Measurements from ENCODE around the gene MICAL1. TPM values are rescaled to one million over a fixed set of nuclear protein-coding genes. Genes with fewer than 3 reads are reported as not detected.

The MICAL1 gene
- total RNA-seq, 1 experiment from 2014 or later: 92.9 TPM

GRCh38 chr6:109460161-109460829 lies 4.7 kb upstream of the MICAL1 start:
- WGBS (ENCODE audit: extremely low coverage, insufficient read length, low lambda C conversion rate): no CpG with 5 or more reads among the region's 3 CpGs

More at GRCh38 chr6:109460161-109460829, 4.7 kb upstream of the MICAL1 start:
- Histone ChIP-seq H2AFZ (ENCODE audit: low read length) (no peak overlapping the region), H4K91ac (ENCODE audit: insufficient read length, low read depth, low read length) (no peak overlapping the region), H3K18ac (ENCODE audit: insufficient read length, low read depth, low read length) (no peak overlapping the region), H2BK15ac (ENCODE audit: low read depth, low read length) (no peak overlapping the region), H2BK120ac (ENCODE audit: low read depth, low read length, poor library complexity, severe bottlenecking) (no peak overlapping the region), H3K9ac (ENCODE audit: extremely low read depth, insufficient read length, low read length) (no peak overlapping the region), H3K27ac (ENCODE audit: insufficient read length, low read depth, low read length) (no peak overlapping the region), H3K27me3 (ENCODE audit: insufficient read depth, low read length) (no peaks in the 10 kb centered on the region), H3K79me1 (ENCODE audit: insufficient read depth, low read depth, low read length, poor library complexity, severe bottlenecking) (peaks cover 5% of the 10 kb centered on the region), H2BK5ac (ENCODE audit: insufficient read length, low read length) (no peak overlapping the region), H3K9me3 (ENCODE audit: control insufficient read depth, low read depth, low read length) (no peaks in the 10 kb centered on the region), H2BK20ac (ENCODE audit: low read depth, low read length, poor library complexity, severe bottlenecking) (no peak overlapping the region), H3T11ph (ENCODE audit: low read length) (no peak overlapping the region), H3K4me1 (ENCODE audit: insufficient read depth, low read length) (peaks cover 12% of the 10 kb centered on the region; the same call in 1 of the 2 replicates), H3K79me2 (ENCODE audit: insufficient read depth, low read length) (no peaks in the 10 kb centered on the region), H3K14ac (ENCODE audit: insufficient read depth, low read length) (no peak overlapping the region), H2BK12ac (ENCODE audit: insufficient read length, low read depth, low read length) (no peak overlapping the region), H3K23me2 (ENCODE audit: insufficient read length, low read depth, low read length, poor library complexity, severe bottlenecking) (peaks cover 2% of the 10 kb centered on the region), H4K20me1 (ENCODE audit: control insufficient read depth, insufficient read depth, insufficient read length) (no peaks in the 10 kb centered on the region), H3K23ac (ENCODE audit: insufficient read length, low read depth, low read length) (no peak overlapping the region), H3K4me2 (ENCODE audit: insufficient read depth, insufficient read length, low read length) (no peak overlapping the region), H2AK5ac (ENCODE audit: insufficient read length, low read length) (no peak overlapping the region), H3K4ac (ENCODE audit: low read depth, low read length) (no peak overlapping the region), H3K56ac (ENCODE audit: insufficient read length, low read depth, low read length) (no peak overlapping the region), H4K8ac (replicated peaks; ENCODE audit: insufficient read length, low read depth, low read length) (no peak overlapping the region), H4K5ac (ENCODE audit: insufficient read length, low read depth, low read length) (no peak overlapping the region)
- no peak for DNase-seq
- H3K36me3 Mint-ChIP-seq (ENCODE audit: insufficient read depth in 1 of 3, low read depth in 3 of 3): peaks cover 30 to 40% (median 39%) of the 10 kb centered on the region in 3 experiments
- H3K4me3 Mint-ChIP-seq: no peak overlapping the region
- H3K27me3 Mint-ChIP-seq (ENCODE audit: low read depth): no peaks in the 10 kb centered on the region
- TF ChIP-seq CTCF (conservative IDR thresholded peaks at IDR 0.05): no peak
- H3K4me1 Mint-ChIP-seq: peaks cover 36 to 39% of the 10 kb centered on the region in 2 experiments
- H3K9me3 Mint-ChIP-seq: no peaks in the 10 kb centered on the region; a peak in 1 of 5 replicates
- H3K27ac Mint-ChIP-seq: no peak overlapping the region

Data from H9 (cell line).